GM18520 (cell line): Measurements from ENCODE around the gene GTPBP2.
"Not testable (repeated sequence)": the region's sequence is repeated elsewhere in the genome, so short reads cannot be mapped to it uniquely, and the experiment has no call there.

ENCODE experiments used
- ATAC-seq: cut with Tn5 transposase; IDR thresholded peaks from one replicate; pipeline ENCODE4 v1.9.1; 2021; ENCODE audit not compliant: unreplicated experiment

The GTPBP2 gene

GRCh38 chr6:43625393-43625992 lies 3.6 kb downstream of the GTPBP2 start:
- ATAC-seq = no peak

DNA sequence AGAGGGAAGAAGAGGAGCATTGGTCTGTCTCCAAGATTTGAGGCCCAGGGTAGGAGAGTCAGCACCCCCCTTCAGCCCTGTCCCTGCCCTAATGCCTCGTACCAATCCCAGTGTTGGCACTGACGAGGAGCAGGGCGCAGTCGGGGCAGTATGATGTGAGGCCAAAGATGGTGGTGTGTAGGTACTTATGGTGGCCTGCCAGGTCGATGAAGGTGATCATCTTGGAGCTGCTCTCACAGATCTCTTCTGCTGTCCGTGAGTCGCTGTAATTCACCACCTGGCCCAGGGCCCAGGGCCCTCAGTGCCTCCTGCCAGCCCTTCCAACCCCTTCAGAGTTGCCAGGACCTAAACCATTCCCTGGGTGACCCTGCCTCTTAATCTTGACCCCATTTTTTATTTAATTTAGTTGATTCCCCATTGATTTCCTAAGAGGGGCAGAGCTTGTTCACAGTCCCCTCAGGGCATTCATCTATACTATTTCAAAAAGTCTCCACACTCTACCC lies 4.2 kb downstream of the GTPBP2 start:
- no peak for ATAC-seq

- ATAC-seq = no peak
Observed at GRCh38 chr6:43623880-43624785, 4.9 kb downstream of the GTPBP2 start.

GRCh38 chr6:43622541-43622940 lies 6.5 kb downstream of the GTPBP2 start:
- ATAC-seq = no peak

GRCh38 chr6:43621836-43622180 lies 7.3 kb downstream of the GTPBP2 start:
- no peak for ATAC-seq

DNA sequence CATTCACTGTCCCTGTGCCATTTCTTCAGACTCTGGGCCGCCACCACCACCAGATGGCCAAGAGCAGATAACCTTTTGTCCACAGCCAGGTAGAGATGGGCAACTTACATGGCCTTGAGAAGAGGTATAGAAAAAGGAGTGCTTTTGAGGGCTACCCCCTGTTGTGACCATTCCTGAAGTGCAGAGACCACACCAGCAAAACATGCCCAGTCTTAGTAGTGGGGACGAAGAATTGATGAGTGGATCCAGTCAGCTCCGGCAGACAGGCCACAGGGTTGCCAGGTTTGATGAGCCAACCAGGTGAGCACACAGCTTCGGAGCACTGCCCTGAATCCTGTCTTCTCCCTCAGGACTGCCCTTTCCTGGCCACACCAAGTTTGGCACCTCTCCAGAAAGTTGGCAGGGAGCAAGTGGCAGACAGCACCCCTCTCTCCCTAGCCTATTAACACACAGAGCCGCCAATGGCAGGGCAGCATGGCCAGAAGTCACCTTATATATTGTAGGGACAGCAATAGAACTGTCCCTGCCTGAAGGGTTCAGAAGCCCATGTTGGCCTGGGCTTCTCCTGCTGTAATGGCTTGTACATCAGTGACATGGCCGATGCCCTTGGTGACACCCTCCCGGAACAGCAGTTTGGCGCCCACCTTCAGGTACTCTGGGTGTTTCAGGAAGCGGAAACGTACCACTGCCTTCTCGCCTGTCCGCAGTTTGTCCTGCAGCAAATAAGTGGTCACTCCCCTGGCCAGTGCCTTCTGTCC lies 7.8 kb downstream of the GTPBP2 start:
- no peak for ATAC-seq

- ATAC-seq = no peak
Observed at GRCh38 chr6:43616725-43617472, 12.2 kb downstream of the GTPBP2 start.

DNA sequence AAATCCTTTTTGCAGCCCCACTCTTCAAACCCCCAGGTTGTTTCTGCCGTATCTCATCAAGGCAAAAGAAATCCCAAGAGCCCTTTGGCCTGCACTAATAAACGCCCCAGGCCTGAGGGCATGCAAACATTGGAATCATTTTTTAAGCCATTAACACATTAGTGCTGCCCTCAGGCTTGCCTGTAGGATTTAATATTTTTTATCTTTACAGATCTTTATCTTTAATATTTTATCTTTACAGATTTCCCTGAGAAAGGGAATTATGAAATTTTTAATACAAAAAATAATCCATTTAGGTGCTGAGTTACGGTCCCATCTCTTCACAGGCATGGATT lies 14.7 kb downstream of the GTPBP2 start:
- ATAC-seq = no peak

GRCh38 chr6:43613721-43614395 lies 15.2 kb downstream of the GTPBP2 start:
- no peak for ATAC-seq

DNA sequence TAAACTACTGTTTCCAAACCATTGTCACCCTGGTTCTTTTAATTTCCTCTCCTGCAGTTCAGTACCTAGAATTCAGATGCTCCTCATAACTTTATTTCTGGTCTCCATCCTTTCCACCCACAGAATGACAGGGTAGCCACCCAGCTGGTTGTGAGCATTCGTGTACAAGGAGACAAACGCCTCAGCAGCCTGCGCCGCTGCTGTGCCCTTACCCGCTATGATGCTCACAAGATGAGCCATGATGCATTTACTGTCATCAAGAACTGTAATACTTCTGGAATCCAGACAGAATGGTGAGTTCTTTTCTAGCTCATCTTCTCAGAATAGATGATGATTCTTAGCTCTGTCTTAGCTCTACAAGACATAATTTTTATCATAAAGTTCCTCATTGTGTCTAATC lies 18.6 kb downstream of the GTPBP2 start:
- no peak for ATAC-seq

GRCh38 chr6:43609402-43609801 lies 19.7 kb downstream of the GTPBP2 start:
- ATAC-seq = no peak

DNA sequence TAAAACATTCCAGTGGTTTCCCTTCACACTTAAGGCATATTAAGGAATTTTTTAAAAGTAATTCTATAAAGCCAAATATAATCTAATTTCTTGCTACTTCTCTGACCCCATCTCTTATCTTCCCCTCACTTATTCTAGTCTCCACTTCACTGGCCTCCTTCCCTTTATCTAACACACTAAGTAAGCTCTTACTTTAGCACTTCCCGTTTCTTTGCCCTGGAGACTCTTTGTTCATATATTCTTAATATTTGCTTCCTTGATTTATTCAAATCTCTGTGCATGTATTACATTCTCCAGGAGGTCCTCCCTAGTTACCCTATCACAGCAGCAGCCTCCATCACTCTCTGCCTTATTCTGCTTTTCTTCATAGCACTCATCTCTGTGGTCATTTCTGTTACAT lies 20.3 kb downstream of the GTPBP2 start:
- no peak for ATAC-seq

DNA sequence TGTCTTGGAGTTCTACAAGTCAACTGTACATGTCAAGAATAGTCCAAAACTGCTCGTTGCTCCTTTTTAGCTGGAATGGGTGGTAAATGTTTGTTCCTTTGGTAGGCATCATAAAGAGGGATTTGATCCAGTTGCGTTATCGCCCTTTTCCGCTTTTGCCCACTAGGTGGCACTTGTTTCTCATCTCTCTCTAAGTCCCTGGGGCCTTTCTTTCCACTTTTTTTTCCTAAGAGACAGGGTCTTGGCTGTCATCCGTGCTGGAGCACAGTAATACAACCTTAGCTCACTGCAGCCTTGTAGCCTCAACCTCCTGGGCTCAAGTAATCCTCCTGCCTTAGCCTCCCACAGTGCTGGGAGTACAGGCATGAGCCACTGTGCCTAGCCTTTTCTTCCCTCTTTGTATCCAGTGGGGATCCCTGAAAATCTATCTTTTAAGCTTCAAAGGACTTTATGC lies 20.7 kb downstream of the GTPBP2 start:
- ATAC-seq = no peak

GRCh38 chr6:43606019-43606418 lies 23.0 kb downstream of the GTPBP2 start:
- ATAC-seq = no peak

DNA sequence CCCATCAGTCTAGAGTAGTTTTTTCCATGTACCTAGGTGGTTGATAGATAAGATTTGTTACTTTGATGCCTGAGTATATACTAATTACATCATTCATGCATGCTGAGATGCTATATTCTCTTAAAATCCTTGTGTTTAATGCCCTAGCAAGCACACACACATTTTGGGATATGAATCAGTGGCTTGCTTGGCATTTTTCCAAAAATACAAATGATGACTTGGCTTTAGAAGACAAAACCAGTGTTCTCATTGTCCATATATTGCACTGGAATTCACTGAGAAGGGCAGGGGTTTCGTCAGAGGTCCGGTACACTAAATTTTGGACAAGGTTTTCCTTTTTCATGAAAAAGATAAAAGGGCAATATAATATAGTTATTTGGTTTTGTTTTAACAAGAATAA lies 24.9 kb downstream of the GTPBP2 start:
- no peak for ATAC-seq

DNA sequence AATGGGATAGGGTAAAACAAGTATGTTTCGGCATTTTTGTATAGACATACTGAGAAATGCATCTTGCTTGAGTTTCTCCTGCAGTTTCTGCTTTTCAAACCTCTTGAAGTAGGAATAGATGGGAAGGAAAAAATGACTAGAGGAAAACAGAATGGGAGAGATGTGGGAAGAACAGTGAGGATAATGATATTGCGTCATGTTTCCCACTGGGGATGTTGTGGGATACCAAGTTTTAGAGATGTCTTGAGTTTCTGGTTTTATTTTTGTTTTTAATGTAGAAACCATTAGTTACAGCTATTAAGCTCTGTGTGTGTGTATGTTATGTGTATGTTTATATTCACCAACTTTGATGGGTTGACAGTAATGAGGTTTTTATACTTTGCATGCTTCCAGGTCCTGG lies 28.5 kb downstream of the GTPBP2 start:
- no peak for ATAC-seq

DNA sequence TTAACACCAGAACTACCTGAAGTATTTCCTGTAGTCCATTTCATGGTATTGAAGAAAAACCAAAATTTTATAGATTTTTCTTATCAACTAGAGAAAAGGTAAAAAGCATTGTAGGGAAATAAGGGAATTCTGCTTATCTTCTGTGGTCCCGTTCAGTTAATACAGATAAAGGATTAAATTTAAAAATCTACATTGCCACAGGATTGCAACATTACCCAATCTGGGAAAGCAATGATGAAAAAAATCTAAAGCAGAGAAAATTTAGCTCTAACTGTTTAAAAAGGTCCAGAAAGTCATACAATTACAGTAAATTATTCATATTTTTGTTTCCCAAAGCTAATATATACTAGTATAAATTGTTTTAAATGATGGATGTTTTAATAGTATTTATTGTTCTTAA lies 35.1 kb downstream of the GTPBP2 start:
- ATAC-seq = no peak

DNA sequence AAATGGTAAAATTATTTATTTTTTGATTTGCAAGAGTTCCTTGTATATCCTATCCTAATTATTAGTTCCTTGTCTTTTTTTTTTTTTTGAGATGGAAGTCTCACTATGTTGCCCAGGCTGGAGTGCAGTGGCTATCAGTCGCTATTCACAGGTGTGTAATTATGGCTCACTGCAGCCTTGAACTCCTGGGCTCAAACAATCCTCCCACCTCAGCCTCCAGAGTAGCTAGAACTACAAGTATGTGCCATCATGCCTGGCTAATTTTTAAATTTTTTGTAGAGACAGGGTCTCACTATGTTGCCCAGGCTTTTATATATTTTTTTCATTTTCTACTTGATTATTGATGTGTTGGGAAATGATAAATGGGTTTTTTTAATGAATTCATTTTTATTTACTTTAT lies 39.5 kb downstream of the GTPBP2 start:
- not testable (repeated sequence) for ATAC-seq

- no peak for ATAC-seq
Observed at GRCh38 chr6:43588194-43588593, 40.9 kb downstream of the GTPBP2 start.

- no peak for ATAC-seq
Observed at GRCh38 chr6:43584892-43585570, 44.0 kb downstream of the GTPBP2 start.
